Vagina (tissue), 2 donors: ENCODE data around the gene MKRN2OS. TPM values are rescaled to one million over a fixed set of nuclear protein-coding genes. Genes with fewer than 3 reads are reported as not detected.

Source experiments
- DNase-seq, 2 donors: peaks; one replicate each; pipeline ENCODE4 v3.0.0-alpha.2; 2017; ENCODE audit errors: extremely low spot score in 2 of 2
- H3K27ac ChIP-seq: fragments of 200-600 bp; sonication (generic); one replicate; pipeline ENCODE4 v1.5.1; 2019
- H3K27me3 ChIP-seq: fragments of 200-600 bp; sonication (generic); one replicate; pipeline ENCODE4 v1.5.1; 2019
- H3K36me3 ChIP-seq, 2 donors: fragments of 200-600 bp; sonication (generic); one replicate each; pipeline ENCODE4 v1.5.1; 2017 to 2019
- H3K4me1 ChIP-seq: fragments of 200-600 bp; sonication (generic); one replicate; pipeline ENCODE4 v1.5.1; 2019
- H3K4me3 ChIP-seq, 2 donors: fragments of 200-600 bp; sonication (generic); 1 replicate in 1 of 2; 2 replicates in 1 of 2; pipeline ENCODE4 v1.5.1; 2016 to 2019
- H3K9me3 ChIP-seq: fragments of 200-600 bp; sonication (generic); one replicate; pipeline ENCODE4 v1.5.1; 2019
- POLR2A ChIP-seq, 2 donors: fragments of 450-650 bp; IDR thresholded peaks; one replicate each; pipeline ENCODE4 v1.6.1; 2017; ENCODE audit warnings: antibody characterized with exemption in 2 of 2, mild to moderate bottlenecking in 2 of 2, moderate library complexity in 2 of 2
- POLR2AphosphoS5 ChIP-seq, 2 donors: sonication (generic); formaldehyde crosslinking; IDR thresholded peaks; one replicate each; pipeline ENCODE4 v1.9.0; 2017; ENCODE audit warnings: antibody characterized with exemption in 2 of 2, mild to moderate bottlenecking in 2 of 2, low read depth in 1 of 2; ENCODE audit not compliant: insufficient read depth in 1 of 2
- intact Hi-C: fragments of 100-400 bp; cut with DNase I; formaldehyde crosslinking; loops from one replicate; pipeline ENCODE4 v1.15.1; 2023
- total RNA-seq: library from RNA; depleted of rRNA; stranded (reverse); fragments of >200 nt; gene quantifications from one replicate; pipeline ENCODE4 v1.2.3, GENCODE V29; 2016
- TF ChIP-seq, protein P1 (sequence below), 3 experiments: fragments of 450-650 bp in 2 of 3; fragments of 200-600 bp in 1 of 3; sonication (generic) in 1 of 3; IDR thresholded peaks; one replicate each; pipeline ENCODE4 v1.5.1; 2017 to 2019; ENCODE audit warnings: antibody characterized with exemption in 3 of 3, mild to moderate bottlenecking in 2 of 3, moderate library complexity in 2 of 3

Gene MKRN2OS, protein sequence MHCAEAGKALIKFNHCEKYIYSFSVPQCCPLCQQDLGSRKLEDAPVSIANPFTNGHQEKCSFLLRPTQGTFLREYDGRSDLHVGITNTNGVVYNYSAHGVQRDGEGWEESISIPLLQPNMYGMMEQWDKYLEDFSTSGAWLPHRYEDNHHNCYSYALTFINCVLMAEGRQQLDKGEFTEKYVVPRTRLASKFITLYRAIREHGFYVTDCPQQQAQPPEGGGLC
- not detected for total RNA-seq

DNA sequence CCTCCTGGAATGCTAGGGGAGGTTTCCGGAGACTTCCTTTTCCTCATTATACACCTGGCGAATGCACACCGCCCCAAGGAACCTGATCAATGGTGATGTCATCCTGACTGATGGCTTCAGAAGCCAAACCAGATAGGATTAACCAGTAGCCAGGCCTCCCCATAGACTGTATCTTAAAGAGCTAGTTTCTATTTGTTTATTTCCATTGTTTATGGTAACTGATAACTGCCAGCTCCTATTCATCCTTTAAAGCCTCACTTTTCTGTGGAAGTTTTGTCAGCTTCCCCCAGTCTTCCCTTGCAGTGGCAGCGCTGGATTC is at the start of gene MKRN2OS:
MKRN2OS (minus strand) TSS at position 27 of the 319 bp plus-strand sequence. CDS start 35 bp downstream, outside the sequence.
- H3K9me3 ChIP-seq = no peaks in the 10 kb centered on the region
- TF ChIP-seq, protein P1, sequence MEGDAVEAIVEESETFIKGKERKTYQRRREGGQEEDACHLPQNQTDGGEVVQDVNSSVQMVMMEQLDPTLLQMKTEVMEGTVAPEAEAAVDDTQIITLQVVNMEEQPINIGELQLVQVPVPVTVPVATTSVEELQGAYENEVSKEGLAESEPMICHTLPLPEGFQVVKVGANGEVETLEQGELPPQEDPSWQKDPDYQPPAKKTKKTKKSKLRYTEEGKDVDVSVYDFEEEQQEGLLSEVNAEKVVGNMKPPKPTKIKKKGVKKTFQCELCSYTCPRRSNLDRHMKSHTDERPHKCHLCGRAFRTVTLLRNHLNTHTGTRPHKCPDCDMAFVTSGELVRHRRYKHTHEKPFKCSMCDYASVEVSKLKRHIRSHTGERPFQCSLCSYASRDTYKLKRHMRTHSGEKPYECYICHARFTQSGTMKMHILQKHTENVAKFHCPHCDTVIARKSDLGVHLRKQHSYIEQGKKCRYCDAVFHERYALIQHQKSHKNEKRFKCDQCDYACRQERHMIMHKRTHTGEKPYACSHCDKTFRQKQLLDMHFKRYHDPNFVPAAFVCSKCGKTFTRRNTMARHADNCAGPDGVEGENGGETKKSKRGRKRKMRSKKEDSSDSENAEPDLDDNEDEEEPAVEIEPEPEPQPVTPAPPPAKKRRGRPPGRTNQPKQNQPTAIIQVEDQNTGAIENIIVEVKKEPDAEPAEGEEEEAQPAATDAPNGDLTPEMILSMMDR (IDR thresholded peaks at IDR 0.05) = no peak
- peak in 1 of 2 donors; percentile 11 for TF ChIP-seq POLR2AphosphoS5 (IDR thresholded peaks at IDR 0.05; ENCODE audit: insufficient read depth in 1 of 2, low read depth in 1 of 2)
- intact Hi-C loops = no loop called here
- H3K27me3 ChIP-seq = no peaks in the 10 kb centered on the region
- H3K4me1 ChIP-seq = no peaks in the 10 kb centered on the region
- no peak for DNase-seq
- no peak within 1 kb of the TSS for H3K4me3 ChIP-seq
- no peak within 1 kb of the TSS for H3K27ac ChIP-seq
- peaks cover 0 to 2% of the 10 kb centered on the region in 2 donors for H3K36me3 ChIP-seq

DNA sequence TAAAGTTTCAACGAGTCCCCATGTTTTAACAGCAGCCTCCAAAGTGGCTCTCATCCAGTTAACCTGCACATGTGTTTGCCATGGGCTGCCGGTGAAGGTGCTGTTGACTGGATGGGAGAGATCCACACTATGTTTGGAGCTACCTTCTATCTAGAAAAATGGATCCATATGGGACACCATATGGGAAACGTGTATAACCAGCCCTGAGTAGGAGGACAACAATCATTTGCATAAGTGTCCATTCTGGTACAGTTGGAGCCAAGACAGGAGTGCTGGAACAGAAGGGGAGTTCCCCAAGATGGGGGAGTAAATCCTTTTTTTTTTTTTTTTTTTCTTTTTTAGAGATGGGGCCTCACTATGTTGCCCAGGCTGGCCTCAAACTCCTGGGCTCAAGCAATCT is 48.2 kb upstream of the MKRN2OS start:
- Histone ChIP-seq H3K4me3 (no peak overlapping the region), H3K4me1 (no peaks in the 10 kb centered on the region), H3K36me3 (peaks cover 0 to 88% of the 10 kb centered on the region in 2 donors), H3K9me3 (no peaks in the 10 kb centered on the region), H3K27me3 (no peaks in the 10 kb centered on the region), H3K27ac (no peak overlapping the region)
- TF ChIP-seq POLR2A (IDR thresholded peaks at IDR 0.05) (no peak), POLR2AphosphoS5 (IDR thresholded peaks at IDR 0.05; ENCODE audit: insufficient read depth in 1 of 2, low read depth in 1 of 2) (no peak)
- TF ChIP-seq, protein P1 (IDR thresholded peaks at IDR 0.05) = no peak
- intact Hi-C loops = no loop called here
- no peak for DNase-seq

DNA sequence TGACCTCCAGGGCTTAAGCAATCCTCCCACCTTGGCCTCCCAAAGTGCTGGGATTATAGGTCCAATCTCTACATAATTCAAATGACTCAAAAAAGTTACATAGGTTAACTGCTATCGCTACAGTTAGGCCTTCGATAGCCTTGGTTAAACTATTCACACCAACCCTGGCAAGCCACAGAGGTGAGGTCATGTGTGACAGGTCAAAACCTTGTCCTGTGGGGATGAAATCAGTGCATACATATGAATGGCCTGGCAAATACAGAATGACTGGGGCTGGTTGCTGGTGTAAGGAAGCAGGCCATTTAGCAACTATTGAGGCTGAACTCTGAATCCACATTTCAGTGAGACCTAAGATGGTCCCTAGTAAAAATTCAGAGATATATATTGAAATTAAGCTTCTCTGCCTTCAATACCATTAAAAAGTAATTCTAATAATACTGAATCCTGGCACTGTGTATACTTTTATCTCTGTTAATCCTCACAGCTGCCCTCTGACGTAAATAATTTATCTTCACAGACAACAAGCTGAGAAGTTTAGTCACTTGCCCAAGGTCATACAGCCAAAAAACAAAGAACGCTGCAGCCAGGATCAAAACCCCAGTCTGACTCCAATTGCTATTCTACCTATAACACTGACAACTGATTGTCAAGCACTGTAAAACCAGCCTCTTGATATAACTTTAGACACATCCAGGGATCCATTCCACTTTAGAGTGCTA is 46.9 kb upstream of the MKRN2OS start:
- Histone ChIP-seq H3K27ac (no peak overlapping the region), H3K4me3 (no peak overlapping the region), H3K9me3 (no peaks in the 10 kb centered on the region), H3K27me3 (no peaks in the 10 kb centered on the region), H3K4me1 (no peaks in the 10 kb centered on the region), H3K36me3 (peaks cover 0 to 81% of the 10 kb centered on the region in 2 donors)
- DNase-seq = no peak
- intact Hi-C loops = no loop called here
- TF ChIP-seq, protein P1 (IDR thresholded peaks at IDR 0.05) = no peak
- TF ChIP-seq POLR2AphosphoS5 (IDR thresholded peaks at IDR 0.05; ENCODE audit: insufficient read depth in 1 of 2, low read depth in 1 of 2) (no peak), POLR2A (IDR thresholded peaks at IDR 0.05) (no peak)

DNA sequence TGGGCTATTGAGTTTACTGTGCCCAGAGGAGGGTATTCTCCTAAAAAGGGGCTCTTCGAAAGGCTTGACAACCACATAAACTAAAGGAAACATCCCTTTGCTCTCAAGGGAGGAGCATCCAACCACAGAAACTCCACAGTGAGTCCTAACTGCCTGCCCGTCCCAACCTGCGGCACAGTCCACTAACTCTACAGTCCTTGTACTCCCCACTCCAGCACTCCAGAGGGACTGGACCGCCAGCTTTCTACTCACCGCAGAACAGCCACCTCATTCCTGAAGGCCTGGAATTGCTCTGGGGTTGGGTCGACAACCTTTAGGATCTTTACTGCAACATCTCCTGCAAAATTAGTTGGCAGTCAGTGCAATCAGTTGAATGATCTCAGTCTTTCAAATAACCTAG is 46.2 kb upstream of the MKRN2OS start:
- Histone ChIP-seq H3K4me3 (no peak overlapping the region), H3K36me3 (peaks cover 0 to 75% of the 10 kb centered on the region in 2 donors), H3K27ac (no peak overlapping the region), H3K27me3 (no peaks in the 10 kb centered on the region), H3K4me1 (no peaks in the 10 kb centered on the region), H3K9me3 (no peaks in the 10 kb centered on the region)
- TF ChIP-seq POLR2A (IDR thresholded peaks at IDR 0.05) (no peak), POLR2AphosphoS5 (IDR thresholded peaks at IDR 0.05; ENCODE audit: insufficient read depth in 1 of 2, low read depth in 1 of 2) (no peak)
- TF ChIP-seq, protein P1 (IDR thresholded peaks at IDR 0.05) = no peak
- no peak for DNase-seq
- intact Hi-C loops = no loop called here

DNA sequence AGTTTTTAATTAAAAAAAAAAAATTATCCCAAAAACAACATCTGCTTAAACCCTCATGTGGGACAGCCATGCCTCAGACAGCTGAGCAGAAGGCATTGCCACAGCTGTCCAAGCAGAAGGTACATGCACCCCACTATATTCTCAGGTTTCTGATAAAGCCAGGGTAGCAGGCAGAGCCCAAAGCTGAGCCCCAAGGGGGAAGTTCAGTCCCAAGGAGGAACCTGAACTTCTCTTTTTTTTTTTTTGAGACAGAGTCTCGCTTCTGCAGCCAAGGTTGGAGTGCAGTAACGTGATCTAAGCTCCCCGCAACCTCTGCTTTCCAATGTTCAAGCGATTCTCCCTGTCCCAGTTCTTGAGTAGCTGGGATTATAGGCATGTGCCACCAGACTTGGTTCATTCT is 44.8 kb upstream of the MKRN2OS start:
- intact Hi-C loops = no loop called here
- no peaks in the 10 kb centered on the region for H3K4me1 ChIP-seq
- H3K27ac ChIP-seq = no peak overlapping the region
- DNase-seq = no peak
- no peak overlapping the region for H3K4me3 ChIP-seq
- H3K36me3 ChIP-seq = peaks cover 0 to 75% of the 10 kb centered on the region in 2 donors
- no peaks in the 10 kb centered on the region for H3K9me3 ChIP-seq
- no peak for TF ChIP-seq POLR2A (IDR thresholded peaks at IDR 0.05)
- no peak for TF ChIP-seq POLR2AphosphoS5 (IDR thresholded peaks at IDR 0.05; ENCODE audit: insufficient read depth in 1 of 2, low read depth in 1 of 2)
- TF ChIP-seq, protein P1 (IDR thresholded peaks at IDR 0.05) = no peak
- H3K27me3 ChIP-seq = no peaks in the 10 kb centered on the region
